HepG2 (cell line): Measurements from ENCODE around the gene C11orf68. TPM values are rescaled to one million over a fixed set of nuclear protein-coding genes. Genes with fewer than 3 reads are reported as not detected.

Experiments used
- ARID3A ChIP-seq: IDR thresholded peaks from 2 replicates; pipeline ENCODE4 v1.6.1; 2012; ENCODE audit warnings: low read depth, low read length, improper control_type of control experiment
- ELF3 ChIP-seq: IDR thresholded peaks from 2 replicates; pipeline ENCODE4 v1.6.1; 2016; ENCODE audit warnings: missing genetic modification reagents, missing compliant biosample characterization
- GPN1 ChIP-seq: sonication (generic); formaldehyde crosslinking; IDR thresholded peaks from 2 replicates; pipeline ENCODE4 v1.5.1; 2020; ENCODE audit warnings: missing genetic modification reagents, borderline replicate concordance
- HDAC1 ChIP-seq: sonication (generic); formaldehyde crosslinking; IDR thresholded peaks from 2 replicates; pipeline ENCODE4 v1.5.1; 2020; ENCODE audit warnings: mild to moderate bottlenecking, missing genetic modification reagents
- JUNB ChIP-seq: sonication (generic); formaldehyde crosslinking; IDR thresholded peaks from 2 replicates; pipeline ENCODE4 v1.8.0; 2022; ENCODE audit warnings: missing genetic modification reagents, mild to moderate bottlenecking, borderline replicate concordance
- NFE2 ChIP-seq: sonication (generic); formaldehyde crosslinking; IDR thresholded peaks from 2 replicates; pipeline ENCODE4 v1.4.0; 2020; ENCODE audit warnings: missing genetic modification reagents
- PBX2 ChIP-seq: IDR thresholded peaks from 2 replicates; pipeline ENCODE4 v1.6.1; 2016; ENCODE audit warnings: control low read depth
- TEAD2 ChIP-seq: sonication (generic); formaldehyde crosslinking; IDR thresholded peaks from 2 replicates; pipeline ENCODE4 v1.9.0; 2021; ENCODE audit warnings: missing genetic modification reagents
- ZBTB39 ChIP-seq: sonication (generic); formaldehyde crosslinking; IDR thresholded peaks from 2 replicates; pipeline ENCODE4 v1.5.0; 2020; ENCODE audit warnings: missing genetic modification reagents
- ZIK1 ChIP-seq: sonication (generic); formaldehyde crosslinking; IDR thresholded peaks from 2 replicates; pipeline ENCODE4 v1.5.0; 2020; ENCODE audit warnings: mild to moderate bottlenecking, low read depth, missing genetic modification reagents, borderline replicate concordance
- ZMAT3 ChIP-seq: sonication (generic); formaldehyde crosslinking; conservative IDR thresholded peaks from 2 replicates; pipeline ENCODE4 v1.7.0; 2021; ENCODE audit warnings: missing genetic modification reagents
- ZNF207 ChIP-seq: fragments of 450-650 bp; IDR thresholded peaks from 2 replicates; pipeline ENCODE4 v1.6.1; 2016; ENCODE audit warnings: antibody characterized with exemption, borderline replicate concordance
- ZNF337 ChIP-seq: sonication (generic); formaldehyde crosslinking; IDR thresholded peaks from 2 replicates; pipeline ENCODE4 v1.5.1; 2020; ENCODE audit warnings: missing genetic modification reagents, low read depth, mild to moderate bottlenecking, borderline replicate concordance
- ZNF354B ChIP-seq: sonication (generic); formaldehyde crosslinking; IDR thresholded peaks from 2 replicates; pipeline ENCODE4 v1.8.0; 2022; ENCODE audit warnings: mild to moderate bottlenecking, missing genetic modification reagents
- ZNF674 ChIP-seq: sonication (generic); formaldehyde crosslinking; IDR thresholded peaks from 2 replicates; pipeline ENCODE4 v1.5.0; 2020; ENCODE audit warnings: low read depth, mild to moderate bottlenecking, missing genetic modification reagents
- ZNF772 ChIP-seq: sonication (generic); formaldehyde crosslinking; IDR thresholded peaks from 2 replicates; pipeline ENCODE4 v1.5.0; 2020; ENCODE audit warnings: mild to moderate bottlenecking, missing genetic modification reagents
- ZNF788 ChIP-seq: sonication (generic); formaldehyde crosslinking; IDR thresholded peaks from 2 replicates; pipeline ENCODE4 v1.5.0; 2020; ENCODE audit warnings: mild to moderate bottlenecking, missing genetic modification reagents, borderline replicate concordance
- polyA plus RNA-seq, 8 experiments: library from polyadenylated mRNA; depleted of rRNA in 3 of 8; stranded (reverse) in 7 of 8; unstranded in 1 of 8; fragments of >200 nt; fragmentation: Illumina TruSeq in 4 of 8; extraction: Trizol in 4 of 8; gene quantifications; 2 replicates each; pipeline versions ENCODE4 v1.2.1 to v1.2.3, GENCODE V29; 2011 to 2016; ENCODE audit warnings: low read depth in 4 of 8, missing spikeins in 1 of 8, mixed read lengths in 1 of 8; ENCODE audit not compliant: insufficient read depth in 1 of 8
- total RNA-seq, 5 experiments: library from RNA; depleted of rRNA; stranded (reverse); fragments of >200 nt; fragmentation: Illumina TruSeq; extraction: Trizol; gene quantifications; 2 replicates each; pipeline ENCODE4 v1.2.3, GENCODE V29; 2016; ENCODE audit warnings: low read depth in 1 of 5
- TF ChIP-seq, protein P1 (sequence below): IDR thresholded peaks from 2 replicates; pipeline ENCODE4 v1.6.1; 2016; ENCODE audit warnings: missing genetic modification reagents, missing compliant biosample characterization
- TF ChIP-seq, protein P2 (sequence below): sonication (generic); formaldehyde crosslinking; IDR thresholded peaks from 2 replicates; pipeline ENCODE4 v1.4.0; 2020; ENCODE audit warnings: mild to moderate bottlenecking, missing genetic modification reagents

C11orf68 gene
- total and polyA plus RNA-seq, 2 of the 13 experiments (the other 11 are each of a cell fraction or from before 2014, with no cell fraction given) = 8.4 to 28.3 TPM

GRCh38 chr11:65918211-65919140, at the start of gene C11orf68 (continued):
- no peak for TF ChIP-seq ARID3A
- no peak for TF ChIP-seq ZNF207
- no peak for TF ChIP-seq GPN1
- no peak for TF ChIP-seq ZMAT3 (CRISPR knock-in tag)
- no peak for TF ChIP-seq ZIK1 (CRISPR knock-in tag)
- TF ChIP-seq ELF3 = no peak
- TF ChIP-seq NFE2 (CRISPR knock-in tag) = no peak
- TF ChIP-seq, protein P1, sequence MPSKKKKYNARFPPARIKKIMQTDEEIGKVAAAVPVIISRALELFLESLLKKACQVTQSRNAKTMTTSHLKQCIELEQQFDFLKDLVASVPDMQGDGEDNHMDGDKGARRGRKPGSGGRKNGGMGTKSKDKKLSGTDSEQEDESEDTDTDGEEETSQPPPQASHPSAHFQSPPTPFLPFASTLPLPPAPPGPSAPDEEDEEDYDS = peak; percentile 85; the same call in 1 of the 2 replicates
- TF ChIP-seq ZNF354B = no peak
- peak; percentile 64; the same call in 1 of the 2 replicates for TF ChIP-seq HDAC1 (CRISPR knock-in tag)
- TF ChIP-seq ZNF772 (CRISPR knock-in tag) = no peak
- no peak for TF ChIP-seq ZNF674 (CRISPR knock-in tag)
- no peak for TF ChIP-seq ZBTB39 (CRISPR knock-in tag)
- no peak for TF ChIP-seq TEAD2 (CRISPR knock-in tag)
- no peak for TF ChIP-seq ZNF337 (CRISPR knock-in tag)
- no peak for TF ChIP-seq ZNF788 (CRISPR knock-in tag)
- TF ChIP-seq JUNB (CRISPR knock-in tag) = no peak
- TF ChIP-seq PBX2 = no peak
- TF ChIP-seq, protein P2, sequence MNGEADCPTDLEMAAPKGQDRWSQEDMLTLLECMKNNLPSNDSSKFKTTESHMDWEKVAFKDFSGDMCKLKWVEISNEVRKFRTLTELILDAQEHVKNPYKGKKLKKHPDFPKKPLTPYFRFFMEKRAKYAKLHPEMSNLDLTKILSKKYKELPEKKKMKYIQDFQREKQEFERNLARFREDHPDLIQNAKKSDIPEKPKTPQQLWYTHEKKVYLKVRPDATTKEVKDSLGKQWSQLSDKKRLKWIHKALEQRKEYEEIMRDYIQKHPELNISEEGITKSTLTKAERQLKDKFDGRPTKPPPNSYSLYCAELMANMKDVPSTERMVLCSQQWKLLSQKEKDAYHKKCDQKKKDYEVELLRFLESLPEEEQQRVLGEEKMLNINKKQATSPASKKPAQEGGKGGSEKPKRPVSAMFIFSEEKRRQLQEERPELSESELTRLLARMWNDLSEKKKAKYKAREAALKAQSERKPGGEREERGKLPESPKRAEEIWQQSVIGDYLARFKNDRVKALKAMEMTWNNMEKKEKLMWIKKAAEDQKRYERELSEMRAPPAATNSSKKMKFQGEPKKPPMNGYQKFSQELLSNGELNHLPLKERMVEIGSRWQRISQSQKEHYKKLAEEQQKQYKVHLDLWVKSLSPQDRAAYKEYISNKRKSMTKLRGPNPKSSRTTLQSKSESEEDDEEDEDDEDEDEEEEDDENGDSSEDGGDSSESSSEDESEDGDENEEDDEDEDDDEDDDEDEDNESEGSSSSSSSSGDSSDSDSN (CRISPR knock-in tag) = peak; percentile 14; the same call in 1 of the 2 replicates
